ENCODE data around the gene PGGHG.

The PGGHG gene

DNA sequence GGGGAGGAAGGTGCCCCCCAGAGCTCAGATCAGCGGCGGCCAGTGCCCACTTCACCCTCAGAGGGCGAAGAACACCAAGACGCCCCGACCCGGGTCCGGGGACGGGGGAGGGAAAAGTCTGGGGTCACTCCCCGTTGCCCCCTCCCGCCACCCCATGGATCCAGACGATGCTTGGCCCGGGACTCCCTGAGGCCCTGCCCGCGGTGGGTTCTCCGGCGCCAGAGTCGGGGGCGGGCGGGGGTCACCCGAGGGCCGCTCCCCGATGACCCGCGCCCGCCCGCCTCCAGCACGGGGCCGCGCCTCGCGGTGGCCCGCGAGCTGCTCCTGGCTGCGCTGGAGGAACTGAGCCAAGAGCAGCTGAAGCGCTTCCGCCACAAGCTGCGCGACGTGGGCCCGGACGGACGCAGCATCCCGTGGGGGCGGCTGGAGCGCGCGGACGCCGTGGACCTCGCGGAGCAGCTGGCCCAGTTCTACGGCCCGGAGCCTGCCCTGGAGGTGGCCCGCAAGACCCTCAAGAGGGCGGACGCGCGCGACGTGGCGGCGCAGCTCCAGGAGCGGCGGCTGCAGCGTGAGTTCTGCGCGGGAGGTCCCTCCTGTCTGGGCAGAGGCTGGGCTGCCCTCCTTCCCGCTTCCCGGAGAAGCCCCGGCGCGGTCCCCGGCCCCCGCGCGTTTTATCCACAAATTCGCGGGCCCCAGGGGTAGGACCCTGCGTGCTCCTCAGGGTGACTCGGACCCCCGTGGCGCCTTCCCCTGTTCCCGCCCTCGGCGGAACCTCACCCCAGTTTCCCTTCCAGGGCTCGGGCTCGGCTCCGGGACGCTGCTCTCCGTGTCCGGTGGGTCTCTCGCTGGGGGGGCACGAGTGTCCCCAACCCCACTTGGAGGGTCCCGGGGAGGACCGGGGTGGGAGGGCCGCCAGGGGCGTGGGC is 9.6 kb upstream of the PGGHG start:
- no peak overlapping the region for H3K27ac ChIP-seq (ENCODE audit: low read depth, low read length, poor library complexity, severe bottlenecking)
- no peak overlapping the region for H2AFZ ChIP-seq (ENCODE audit: low read length)
- no peaks in the 10 kb centered on the region for H3K27me3 ChIP-seq (ENCODE audit: insufficient read depth, low read length)
- H3K36me3 ChIP-seq (ENCODE audit: insufficient read depth, low read length): no peaks in the 10 kb centered on the region
- H3K79me2 ChIP-seq (ENCODE audit: insufficient read depth, low read length): no peaks in the 10 kb centered on the region
- peaks cover 10% of the 10 kb centered on the region for H3K4me1 ChIP-seq (ENCODE audit: insufficient read depth, low read length, severe bottlenecking)
- TF ChIP-seq, protein P1, sequence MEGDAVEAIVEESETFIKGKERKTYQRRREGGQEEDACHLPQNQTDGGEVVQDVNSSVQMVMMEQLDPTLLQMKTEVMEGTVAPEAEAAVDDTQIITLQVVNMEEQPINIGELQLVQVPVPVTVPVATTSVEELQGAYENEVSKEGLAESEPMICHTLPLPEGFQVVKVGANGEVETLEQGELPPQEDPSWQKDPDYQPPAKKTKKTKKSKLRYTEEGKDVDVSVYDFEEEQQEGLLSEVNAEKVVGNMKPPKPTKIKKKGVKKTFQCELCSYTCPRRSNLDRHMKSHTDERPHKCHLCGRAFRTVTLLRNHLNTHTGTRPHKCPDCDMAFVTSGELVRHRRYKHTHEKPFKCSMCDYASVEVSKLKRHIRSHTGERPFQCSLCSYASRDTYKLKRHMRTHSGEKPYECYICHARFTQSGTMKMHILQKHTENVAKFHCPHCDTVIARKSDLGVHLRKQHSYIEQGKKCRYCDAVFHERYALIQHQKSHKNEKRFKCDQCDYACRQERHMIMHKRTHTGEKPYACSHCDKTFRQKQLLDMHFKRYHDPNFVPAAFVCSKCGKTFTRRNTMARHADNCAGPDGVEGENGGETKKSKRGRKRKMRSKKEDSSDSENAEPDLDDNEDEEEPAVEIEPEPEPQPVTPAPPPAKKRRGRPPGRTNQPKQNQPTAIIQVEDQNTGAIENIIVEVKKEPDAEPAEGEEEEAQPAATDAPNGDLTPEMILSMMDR (IDR thresholded peaks at IDR 0.05; ENCODE audit: low read length): no peak
- no peak for TF ChIP-seq EZH2 (IDR thresholded peaks at IDR 0.05; ENCODE audit: borderline replicate concordance, low read length)
- H3K9ac ChIP-seq (ENCODE audit: low read length): no peak overlapping the region
- no peak overlapping the region for H3K4me2 ChIP-seq (ENCODE audit: low read length)
- no peaks in the 10 kb centered on the region for H3F3A ChIP-seq (ENCODE audit: insufficient read depth, low read length)
- H3K9me2 ChIP-seq (ENCODE audit: low read depth, low read length): no peaks in the 10 kb centered on the region
- no peaks in the 10 kb centered on the region for H4K20me1 ChIP-seq (ENCODE audit: insufficient read depth, low read length)
- peaks cover 6% of the 10 kb centered on the region; the same call in 1 of the 2 replicates for H3K9me3 ChIP-seq (ENCODE audit: low read length)
- no peak overlapping the region for H3K4me3 ChIP-seq (ENCODE audit: low read depth, low read length, poor library complexity, severe bottlenecking)

GRCh38 chr11:279966-280705 is 8.8 kb upstream of the PGGHG start:
- H3K4me1 ChIP-seq (ENCODE audit: insufficient read depth, low read length, severe bottlenecking): peaks cover 5% of the 10 kb centered on the region
- H3K4me2 ChIP-seq (ENCODE audit: low read length): no peak overlapping the region
- no peak overlapping the region for H3K9ac ChIP-seq (ENCODE audit: low read length)
- TF ChIP-seq EZH2 (IDR thresholded peaks at IDR 0.05; ENCODE audit: borderline replicate concordance, low read length): no peak
- TF ChIP-seq, protein P1 (IDR thresholded peaks at IDR 0.05; ENCODE audit: low read length): no peak
- no peaks in the 10 kb centered on the region for H3K36me3 ChIP-seq (ENCODE audit: insufficient read depth, low read length)
- no peak overlapping the region for H3K4me3 ChIP-seq (ENCODE audit: low read depth, low read length, poor library complexity, severe bottlenecking)
- no peaks in the 10 kb centered on the region for H4K20me1 ChIP-seq (ENCODE audit: insufficient read depth, low read length)
- H2AFZ ChIP-seq (ENCODE audit: low read length): no peak overlapping the region
- H3K27ac ChIP-seq (ENCODE audit: low read depth, low read length, poor library complexity, severe bottlenecking): no peak overlapping the region
- H3K27me3 ChIP-seq (ENCODE audit: insufficient read depth, low read length): no peaks in the 10 kb centered on the region
- H3F3A ChIP-seq (ENCODE audit: insufficient read depth, low read length): no peaks in the 10 kb centered on the region
- H3K9me2 ChIP-seq (ENCODE audit: low read depth, low read length): no peaks in the 10 kb centered on the region
- H3K79me2 ChIP-seq (ENCODE audit: insufficient read depth, low read length): no peaks in the 10 kb centered on the region
- H3K9me3 ChIP-seq (ENCODE audit: low read length): peaks cover 6% of the 10 kb centered on the region; the same call in 1 of the 2 replicates

GRCh38 chr11:280706-281485 is 8.0 kb upstream of the PGGHG start:
- H3K27ac ChIP-seq (ENCODE audit: low read depth, low read length, poor library complexity, severe bottlenecking): no peak overlapping the region
- H3K9me3 ChIP-seq (ENCODE audit: low read length): peaks cover 6% of the 10 kb centered on the region; the same call in 1 of the 2 replicates
- no peak overlapping the region for H3K4me3 ChIP-seq (ENCODE audit: low read depth, low read length, poor library complexity, severe bottlenecking)
- peaks cover 5% of the 10 kb centered on the region; the same call in 1 of the 2 replicates for H3K27me3 ChIP-seq (ENCODE audit: insufficient read depth, low read length)
- H3K9me2 ChIP-seq (ENCODE audit: low read depth, low read length): no peaks in the 10 kb centered on the region
- peaks cover 4% of the 10 kb centered on the region for H3K4me1 ChIP-seq (ENCODE audit: insufficient read depth, low read length, severe bottlenecking)
- H3K4me2 ChIP-seq (ENCODE audit: low read length): no peak overlapping the region
- no peaks in the 10 kb centered on the region for H3K36me3 ChIP-seq (ENCODE audit: insufficient read depth, low read length)
- H4K20me1 ChIP-seq (ENCODE audit: insufficient read depth, low read length): no peaks in the 10 kb centered on the region
- TF ChIP-seq, protein P1 (IDR thresholded peaks at IDR 0.05; ENCODE audit: low read length): no peak
- TF ChIP-seq EZH2 (IDR thresholded peaks at IDR 0.05; ENCODE audit: borderline replicate concordance, low read length): no peak
- H2AFZ ChIP-seq (ENCODE audit: low read length): no peak overlapping the region
- H3K79me2 ChIP-seq (ENCODE audit: insufficient read depth, low read length): no peaks in the 10 kb centered on the region
- H3F3A ChIP-seq (ENCODE audit: insufficient read depth, low read length): no peaks in the 10 kb centered on the region
- no peak overlapping the region for H3K9ac ChIP-seq (ENCODE audit: low read length)
